T-helper 9 cell (primary cell): ENCODE measurements around the gene HOXA3.

ENCODE experiments used
- DNase-seq: peaks from one replicate; pipeline ENCODE4 v3.0.0-alpha.2; 2020

The HOXA3 gene

GRCh38 chr7:27154901-27155815 is 2.8 kb upstream of the HOXA3 start:
- DNase-seq: no peak

- DNase-seq: no peak
Measured at GRCh38 chr7:27154369-27154768, 2.0 kb upstream of the HOXA3 start.

GRCh38 chr7:27153526-27153925 is 1.1 kb upstream of the HOXA3 start:
- no peak for DNase-seq

- DNase-seq: no peak
Measured at GRCh38 chr7:27152816-27153442, 546 bp upstream of the HOXA3 start.

- no peak for DNase-seq
Measured at GRCh38 chr7:27151341-27151930, 947 bp downstream of the HOXA3 start.

- peak; percentile 56 for DNase-seq
Measured at GRCh38 chr7:27150568-27151340, 1.6 kb downstream of the HOXA3 start.

- DNase-seq: no peak
Measured at GRCh38 chr7:27149842-27150567, 2.4 kb downstream of the HOXA3 start.

GRCh38 chr7:27148756-27149641 is 3.4 kb downstream of the HOXA3 start:
- DNase-seq: no peak

- no peak for DNase-seq
Measured at GRCh38 chr7:27148031-27148755, 4.2 kb downstream of the HOXA3 start.

- no peak for DNase-seq
Measured at GRCh38 chr7:27147199-27148030, 5.0 kb downstream of the HOXA3 start, which contains the start of gene HOXA6. HOXA6 (minus strand) TSS chr7:27147774; CDS start chr7:27147749, 25 bp downstream.

GRCh38 chr7:27146491-27147198 is 5.7 kb downstream of the HOXA3 start:
- no peak for DNase-seq

GRCh38 chr7:27145914-27146412 is 6.4 kb downstream of the HOXA3 start:
- no peak for DNase-seq

GRCh38 chr7:27145165-27145913 is 7.0 kb downstream of the HOXA3 start:
- no peak for DNase-seq

- DNase-seq: no peak
Measured at GRCh38 chr7:27144781-27145164, 7.6 kb downstream of the HOXA3 start.

GRCh38 chr7:27143950-27144780 is 8.2 kb downstream of the HOXA3 start:
- no peak for DNase-seq

GRCh38 chr7:27143023-27143949 is 9.1 kb downstream of the HOXA3 start, which contains the start of gene HOXA5:
HOXA5 (minus strand) TSS chr7:27143681; CDS start chr7:27143607, 74 bp downstream.
- DNase-seq: no peak
